ENCODE results near the gene MYBPC2. TPM values are rescaled to one million over a fixed set of nuclear protein-coding genes. Genes with fewer than 3 reads are reported as not detected.
A peak's percentile ranks its signal among the peaks of the same experiment; 100 is the strongest.

The MYBPC2 gene
- total and polyA plus RNA-seq, 10 donors: 0.28 to 1.7 (median 0.42) TPM; not detected in 2

- Histone ChIP-seq H3K27ac (no peak overlapping the region), H3K36me3 (peaks cover 3 to 53% (median 49%) of the 10 kb centered on the region in 6 donors), H3K4me1 (peaks cover 13 to 40% (median 26%) of the 10 kb centered on the region in 6 donors), H3K9me3 (no peaks in the 10 kb centered on the region), H3K4me3 (peak overlapping the region in 3 of 8 donors; percentile 75 to 98 (median 84)), H3K27me3 (replicated peaks in 1 of 7) (no peaks in the 10 kb centered on the region)
- 94 to 98% (median 96%) methylated on average over 17 of the region's 17 CpGs for whole genome bisulfite sequencing, 5 donors
- no peak for TF ChIP-seq POLR2A (IDR thresholded peaks at IDR 0.05)
- no peak for TF ChIP-seq POLR2AphosphoS5 (IDR thresholded peaks at IDR 0.05)
- TF ChIP-seq CTCF (IDR thresholded peaks at IDR 0.05 in 8 of 11, conservative IDR thresholded peaks at IDR 0.05 in 3 of 11): no peak
- peak; percentile 71 for DNase-seq
- intact Hi-C loops (cut with DNase I; ENCODE audit: low total_unique reads): no loop called here
Measured at GRCh38 chr19:50477751-50478515, 45.2 kb downstream of the MYBPC2 start.

- Histone ChIP-seq H3K9me3 (no peaks in the 10 kb centered on the region), H3K27ac (no peak overlapping the region), H3K36me3 (peaks cover 3 to 64% (median 60%) of the 10 kb centered on the region in 6 donors), H3K4me1 (peaks cover 13 to 40% (median 26%) of the 10 kb centered on the region in 6 donors), H3K4me3 (no peak overlapping the region), H3K27me3 (replicated peaks in 1 of 7) (no peaks in the 10 kb centered on the region)
- DNase-seq: peak; percentile 58
- intact Hi-C loops (cut with DNase I; ENCODE audit: low total_unique reads): no loop called here
- TF ChIP-seq POLR2A (IDR thresholded peaks at IDR 0.05) (no peak), POLR2AphosphoS5 (IDR thresholded peaks at IDR 0.05) (peak in 1 of 3 donors; percentile 8), CTCF (IDR thresholded peaks at IDR 0.05 in 8 of 11, conservative IDR thresholded peaks at IDR 0.05 in 3 of 11) (peak in 4 of 11 experiments; percentile 17 to 46 (median 34))
- 86 to 93% (median 90%) methylated on average over 12 to 19 of the region's 19 CpGs for WGBS, 5 donors
Measured at GRCh38 chr19:50478901-50479715, 46.4 kb downstream of the MYBPC2 start.

- H3K4me1 ChIP-seq: peaks cover 13 to 40% (median 26%) of the 10 kb centered on the region in 6 donors
- H3K9me3 ChIP-seq: no peaks in the 10 kb centered on the region
- 93 to 96% (median 94%) methylated on average over 9 to 16 of the region's 16 CpGs for WGBS, 5 donors
- H3K27ac ChIP-seq: no peak overlapping the region
- no peak overlapping the region for H3K4me3 ChIP-seq
- intact Hi-C loops (cut with DNase I; ENCODE audit: low total_unique reads): no loop called here
- H3K27me3 ChIP-seq (replicated peaks in 1 of 7): no peaks in the 10 kb centered on the region
- peaks cover 3 to 71% (median 61%) of the 10 kb centered on the region in 6 donors for H3K36me3 ChIP-seq
- DNase-seq: peak; percentile 45
- TF ChIP-seq CTCF (IDR thresholded peaks at IDR 0.05 in 8 of 11, conservative IDR thresholded peaks at IDR 0.05 in 3 of 11) (no peak), POLR2AphosphoS5 (IDR thresholded peaks at IDR 0.05) (peak in 1 of 3 donors; percentile 10)
Measured at GRCh38 chr19:50479761-50480251, 47.1 kb downstream of the MYBPC2 start.

All from spleen (tissue), 11 donors.